MM.1S (cell line): Measurements from ENCODE around the gene CERS6.

ENCODE experiments used
- CTCF ChIP-seq: fragments of 300-600 bp; sonication (generic); IDR thresholded peaks from 2 replicates; pipeline ENCODE4 v1.5.1; 2016; ENCODE audit warnings: antibody characterized with exemption, low read length, mixed read lengths
- EZH2 ChIP-seq: fragments of 300-600 bp; sonication (generic); optimal IDR thresholded peaks from 2 replicates; pipeline ENCODE3; 2017; ENCODE audit warnings: low read depth, mild to moderate bottlenecking, antibody characterized with exemption, low read length, mixed read lengths
- EZH2phosphoT487 ChIP-seq: fragments of 300-600 bp; sonication (generic); IDR thresholded peaks from 2 replicates; pipeline ENCODE4 v1.6.1; 2018; ENCODE audit warnings: antibody characterized with exemption, low read length

GRCh38 chr2:168731616-168732015 is 275.5 kb downstream of the CERS6 start:
- no peak for TF ChIP-seq CTCF
- no peak for TF ChIP-seq EZH2
- TF ChIP-seq EZH2phosphoT487: no peak
